Uterus (tissue), 4 donors: ENCODE results near the gene TSPAN18. TPM values are rescaled to one million over a fixed set of nuclear protein-coding genes. Genes with fewer than 3 reads are reported as not detected.
A peak's percentile ranks its signal among the peaks of the same experiment; 100 is the strongest.

ENCODE experiments used
- DNase-seq, 2 donors: peaks; one replicate each; pipeline ENCODE4 v3.0.0-alpha.2; 2019 to 2020
- H3K27ac ChIP-seq, 2 donors: fragments of 200-600 bp; sonication (generic); 1 replicate in 1 of 2; 2 replicates in 1 of 2; pipeline ENCODE4 v1.5.1; 2016 to 2018
- H3K27me3 ChIP-seq, 2 donors: fragments of 200-600 bp; sonication (generic); one replicate each; pipeline ENCODE4 v1.5.1; 2018 to 2019; ENCODE audit warnings: control low read depth in 1 of 2
- H3K36me3 ChIP-seq, 2 donors: fragments of 200-600 bp; sonication (generic); one replicate each; pipeline ENCODE4 v1.5.1; 2019; ENCODE audit warnings: control low read depth in 1 of 2
- H3K4me1 ChIP-seq, 2 donors: fragments of 200-600 bp; sonication (generic); one replicate each; pipeline ENCODE4 v1.5.1; 2018 to 2019; ENCODE audit warnings: control low read depth in 1 of 2
- H3K4me3 ChIP-seq, 2 donors: fragments of 200-600 bp; sonication (generic); 1 replicate in 1 of 2; 2 replicates in 1 of 2; pipeline ENCODE4 v1.5.1; 2018 to 2019; ENCODE audit warnings: mild to moderate bottlenecking in 1 of 2
- H3K9me3 ChIP-seq, 2 donors: fragments of 200-600 bp; sonication (generic); one replicate each; pipeline ENCODE4 v1.5.1; 2019; ENCODE audit warnings: control low read depth in 1 of 2
- CTCF ChIP-seq, 4 experiments: fragments of 200-600 bp in 2 of 4; fragments of 450-650 bp in 2 of 4; sonication (generic) in 2 of 4; IDR thresholded peaks; one replicate each; pipeline ENCODE4 v1.5.1; 2016 to 2019; ENCODE audit warnings: antibody characterized with exemption in 4 of 4, mild to moderate bottlenecking in 2 of 4, moderate library complexity in 1 of 4
- POLR2A ChIP-seq, 2 donors: fragments of 450-650 bp; IDR thresholded peaks; one replicate each; pipeline ENCODE4 v1.6.1; 2016; ENCODE audit warnings: antibody characterized with exemption in 2 of 2, mild to moderate bottlenecking in 1 of 2, moderate library complexity in 1 of 2
- intact Hi-C: fragments of 100-400 bp; cut with DNase I; formaldehyde crosslinking; loops from one replicate; pipeline ENCODE4 v1.15.1; 2023; ENCODE audit warnings: low total_unique reads
- total RNA-seq, 4 donors: library from RNA; depleted of rRNA in 3 of 4; stranded (reverse); fragments of >200 nt in 3 of 4; gene quantifications; one replicate each; pipeline versions ENCODE4 v1.1.0 to v1.2.4, GENCODE V29; 2014 to 2023
- donor health status: DM: yes; HTN: yes; CAD: no.

TSPAN18 gene, protein sequence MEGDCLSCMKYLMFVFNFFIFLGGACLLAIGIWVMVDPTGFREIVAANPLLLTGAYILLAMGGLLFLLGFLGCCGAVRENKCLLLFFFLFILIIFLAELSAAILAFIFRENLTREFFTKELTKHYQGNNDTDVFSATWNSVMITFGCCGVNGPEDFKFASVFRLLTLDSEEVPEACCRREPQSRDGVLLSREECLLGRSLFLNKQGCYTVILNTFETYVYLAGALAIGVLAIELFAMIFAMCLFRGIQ
- total RNA-seq: 100 to 1,000 TPM in 1 of 4 donors, 10 to 100 TPM in 1, 1 to 10 TPM in 2; 1.2 to 117 (median 20.1) TPM

GRCh38 chr11:44726283-44727113 is at the start of gene TSPAN18:
TSPAN18 (plus strand) TSS chr11:44726962; CDS start chr11:44906417, 179,455 bp downstream.
- H3K9me3 ChIP-seq: no peaks in the 10 kb centered on the region
- peak; percentile 37 to 43 for DNase-seq
- H3K36me3 ChIP-seq: no peaks in the 10 kb centered on the region
- no peaks in the 10 kb centered on the region for H3K27me3 ChIP-seq
- peak within 1 kb of the TSS; percentile 58 to 92 for H3K4me3 ChIP-seq
- intact Hi-C loops: loop anchor here (5.0 kb wide), 1 partner anchor 166 kb away; no protein-coding TSS in a partner anchor
- peak within 1 kb of the TSS; percentile 89 to 91 for H3K27ac ChIP-seq
- H3K4me1 ChIP-seq: no peaks in the 10 kb centered on the region
- TF ChIP-seq CTCF (IDR thresholded peaks at IDR 0.05) (no peak), POLR2A (IDR thresholded peaks at IDR 0.05) (no peak)

GRCh38 chr11:44680982-44681597 is 45.7 kb upstream of the TSPAN18 start:
- intact Hi-C loops: no loop called here
- H3K4me3 ChIP-seq: no peak overlapping the region
- H3K9me3 ChIP-seq: no peaks in the 10 kb centered on the region
- H3K36me3 ChIP-seq: no peaks in the 10 kb centered on the region
- no peaks in the 10 kb centered on the region for H3K4me1 ChIP-seq
- H3K27me3 ChIP-seq: no peaks in the 10 kb centered on the region
- no peak for DNase-seq
- no peak for TF ChIP-seq POLR2A (IDR thresholded peaks at IDR 0.05)
- no peak for TF ChIP-seq CTCF (IDR thresholded peaks at IDR 0.05)
- H3K27ac ChIP-seq: no peak overlapping the region

GRCh38 chr11:44681698-44682097 is 45.1 kb upstream of the TSPAN18 start:
- no peak for TF ChIP-seq CTCF (IDR thresholded peaks at IDR 0.05)
- no peak for TF ChIP-seq POLR2A (IDR thresholded peaks at IDR 0.05)
- Histone ChIP-seq H3K36me3 (no peaks in the 10 kb centered on the region), H3K4me1 (no peaks in the 10 kb centered on the region), H3K9me3 (no peaks in the 10 kb centered on the region), H3K4me3 (no peak overlapping the region), H3K27me3 (no peaks in the 10 kb centered on the region), H3K27ac (no peak overlapping the region)
- intact Hi-C loops: no loop called here
- no peak for DNase-seq

GRCh38 chr11:44684859-44685281 is 41.9 kb upstream of the TSPAN18 start:
- Histone ChIP-seq H3K27me3 (no peaks in the 10 kb centered on the region), H3K27ac (no peak overlapping the region), H3K9me3 (no peaks in the 10 kb centered on the region), H3K4me3 (no peak overlapping the region), H3K4me1 (no peaks in the 10 kb centered on the region), H3K36me3 (no peaks in the 10 kb centered on the region)
- intact Hi-C loops: no loop called here
- DNase-seq: no peak
- TF ChIP-seq CTCF (IDR thresholded peaks at IDR 0.05) (no peak), POLR2A (IDR thresholded peaks at IDR 0.05) (no peak)
